ENCODE data around the gene BRD7. TPM values are rescaled to one million over a fixed set of nuclear protein-coding genes. Genes with fewer than 3 reads are reported as not detected.

Gene BRD7
- total and polyA plus RNA-seq, 2 donors (not counting 1 experiment from before 2014, with no cell fraction given): 29.8 to 64.5 TPM

DNA sequence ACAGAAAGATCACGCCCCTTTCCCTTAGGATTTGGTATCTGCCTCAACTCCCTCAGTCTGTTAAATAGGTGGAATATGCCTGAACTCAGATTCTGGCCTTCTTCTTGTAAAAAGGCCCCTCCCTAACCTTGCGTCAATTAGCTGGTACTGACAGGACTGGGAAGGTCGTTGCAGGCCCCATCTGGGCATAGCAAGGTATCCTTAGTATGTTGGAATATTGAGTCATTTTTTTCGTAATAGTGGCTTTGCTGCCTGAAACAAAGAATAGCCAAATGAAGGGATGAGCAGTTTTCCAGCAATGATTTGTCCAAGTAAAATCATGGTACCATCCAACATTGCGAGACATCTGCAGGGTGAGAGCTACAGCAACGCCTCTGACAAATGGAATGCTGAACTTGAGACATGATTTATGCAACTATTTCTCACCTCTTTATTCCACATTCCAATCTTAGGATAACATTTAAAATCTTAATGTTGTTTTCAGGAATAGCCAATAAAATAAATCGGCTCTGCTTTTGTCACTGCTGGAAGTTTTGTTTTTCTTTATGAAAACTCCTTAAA lies 39.3 kb upstream of the BRD7 start:
- DNase-seq (no peak), ATAC-seq (ENCODE audit: low read depth) (no peak)
- H4K20me1 ChIP-seq (ENCODE audit: control insufficient read depth, insufficient read depth, low read length, poor library complexity, severe bottlenecking): no peaks in the 10 kb centered on the region
- no peak overlapping the region for H3K9ac ChIP-seq (ENCODE audit: low read length)
- H3K4me1 ChIP-seq (ENCODE audit: control insufficient read depth in 2 of 2, insufficient read depth in 2 of 2, low read length in 2 of 2): no peaks in the 10 kb centered on the region
- H3K4me2 ChIP-seq (replicated peaks; ENCODE audit: low read depth, low read length, poor library complexity, severe bottlenecking): no peak overlapping the region
- no peak overlapping the region for H3K27ac ChIP-seq (ENCODE audit: low read length in 2 of 2)
- H2AFZ ChIP-seq (ENCODE audit: insufficient read depth, low read depth, low read length, poor library complexity, severe bottlenecking): no peak overlapping the region
- peaks cover 3% of the 10 kb centered on the region for H3K9me3 Mint-ChIP-seq (ENCODE audit: insufficient read depth)
- H3K27ac Mint-ChIP-seq: no peak overlapping the region
- H3K36me3 ChIP-seq (replicated peaks in 1 of 2; ENCODE audit: control extremely low read depth in 1 of 2, control insufficient read depth in 1 of 2, extremely low read depth in 1 of 2, insufficient read depth in 2 of 2, low read length in 1 of 2): no peaks in the 10 kb centered on the region
- H3K4me3 Mint-ChIP-seq: no peak overlapping the region
- peaks cover 7% of the 10 kb centered on the region for H3K27me3 Mint-ChIP-seq
- CTCF ChIA-PET: no interaction called here
- no peak overlapping the region for H3K4me3 ChIP-seq (ENCODE audit: control extremely low read depth in 1 of 5, extremely low read depth in 1 of 5, insufficient read depth in 1 of 5, low read depth in 2 of 5, low read length in 4 of 5)
- no peaks in the 10 kb centered on the region for H3K79me2 ChIP-seq (ENCODE audit: control insufficient read depth, insufficient read depth, low read length)
- POLR2A ChIA-PET: no interaction called here
- 89% methylated on average over 5 of the region's 7 CpGs for WGBS (ENCODE audit: insufficient coverage)
- no peaks in the 10 kb centered on the region for H3K4me1 Mint-ChIP-seq
- peaks cover 0 to 4% (median 0%) of the 10 kb centered on the region in 3 donors for H3K9me3 ChIP-seq (ENCODE audit: control extremely low read depth in 1 of 3, control insufficient read depth in 2 of 3, insufficient read depth in 1 of 3, low read length in 2 of 3)
- peaks cover 0 to 4% (median under 1%) of the 10 kb centered on the region in 4 experiments for H3K27me3 ChIP-seq (replicated peaks in 1 of 4; ENCODE audit: control extremely low read depth in 1 of 4, control insufficient read depth in 3 of 4, insufficient read depth in 4 of 4, low read length in 3 of 4)
- TF ChIP-seq, protein P1, sequence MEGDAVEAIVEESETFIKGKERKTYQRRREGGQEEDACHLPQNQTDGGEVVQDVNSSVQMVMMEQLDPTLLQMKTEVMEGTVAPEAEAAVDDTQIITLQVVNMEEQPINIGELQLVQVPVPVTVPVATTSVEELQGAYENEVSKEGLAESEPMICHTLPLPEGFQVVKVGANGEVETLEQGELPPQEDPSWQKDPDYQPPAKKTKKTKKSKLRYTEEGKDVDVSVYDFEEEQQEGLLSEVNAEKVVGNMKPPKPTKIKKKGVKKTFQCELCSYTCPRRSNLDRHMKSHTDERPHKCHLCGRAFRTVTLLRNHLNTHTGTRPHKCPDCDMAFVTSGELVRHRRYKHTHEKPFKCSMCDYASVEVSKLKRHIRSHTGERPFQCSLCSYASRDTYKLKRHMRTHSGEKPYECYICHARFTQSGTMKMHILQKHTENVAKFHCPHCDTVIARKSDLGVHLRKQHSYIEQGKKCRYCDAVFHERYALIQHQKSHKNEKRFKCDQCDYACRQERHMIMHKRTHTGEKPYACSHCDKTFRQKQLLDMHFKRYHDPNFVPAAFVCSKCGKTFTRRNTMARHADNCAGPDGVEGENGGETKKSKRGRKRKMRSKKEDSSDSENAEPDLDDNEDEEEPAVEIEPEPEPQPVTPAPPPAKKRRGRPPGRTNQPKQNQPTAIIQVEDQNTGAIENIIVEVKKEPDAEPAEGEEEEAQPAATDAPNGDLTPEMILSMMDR (IDR thresholded peaks at IDR 0.05): no peak
- no peak for TF ChIP-seq EZH2 (IDR thresholded peaks at IDR 0.05; ENCODE audit: borderline replicate concordance, insufficient read depth, low read depth, low read length, poor library complexity, severe bottlenecking)
- intact Hi-C loops (cut with micrococcal nuclease): no loop called here

DNA sequence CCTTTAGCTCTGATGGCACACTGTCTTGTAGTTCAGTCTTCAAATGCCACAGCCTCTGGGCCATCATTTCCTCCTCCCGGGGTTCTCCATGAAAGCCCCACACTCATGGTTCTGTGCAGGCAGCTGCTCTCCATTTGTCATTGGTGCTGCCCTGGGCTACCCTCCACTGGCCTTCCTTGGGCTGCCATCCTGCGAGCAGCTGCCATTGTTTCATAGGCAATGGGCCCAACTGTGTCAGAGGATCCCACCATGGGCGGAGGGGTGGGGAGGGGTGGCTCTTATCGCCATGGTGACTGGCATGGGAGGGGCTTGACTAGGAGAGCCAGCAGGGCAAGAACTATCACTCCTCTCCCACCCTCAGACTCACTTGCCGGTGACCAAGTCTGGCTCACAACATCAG lies 38.6 kb upstream of the BRD7 start:
- TF ChIP-seq, protein P1 (IDR thresholded peaks at IDR 0.05): no peak
- TF ChIP-seq EZH2 (IDR thresholded peaks at IDR 0.05; ENCODE audit: borderline replicate concordance, insufficient read depth, low read depth, low read length, poor library complexity, severe bottlenecking): no peak
- H3K4me1 ChIP-seq (ENCODE audit: control insufficient read depth in 2 of 2, insufficient read depth in 2 of 2, low read length in 2 of 2): no peaks in the 10 kb centered on the region
- peaks cover 3% of the 10 kb centered on the region for H3K9me3 Mint-ChIP-seq (ENCODE audit: insufficient read depth)
- H3K4me1 Mint-ChIP-seq: no peaks in the 10 kb centered on the region
- 100% methylated on average over 1 of the region's 5 CpGs for WGBS (ENCODE audit: insufficient coverage)
- H3K27ac Mint-ChIP-seq: no peak overlapping the region
- DNase-seq (no peak), ATAC-seq (ENCODE audit: low read depth) (no peak)
- CTCF ChIA-PET: no interaction called here
- POLR2A ChIA-PET: no interaction called here
- no peak overlapping the region for H2AFZ ChIP-seq (ENCODE audit: insufficient read depth, low read depth, low read length, poor library complexity, severe bottlenecking)
- H3K27ac ChIP-seq (ENCODE audit: low read length in 2 of 2): no peak overlapping the region
- intact Hi-C loops (cut with micrococcal nuclease): no loop called here
- no peak overlapping the region for H3K4me2 ChIP-seq (replicated peaks; ENCODE audit: low read depth, low read length, poor library complexity, severe bottlenecking)
- peaks cover 7% of the 10 kb centered on the region for H3K27me3 Mint-ChIP-seq
- H3K27me3 ChIP-seq (replicated peaks in 1 of 4; ENCODE audit: control extremely low read depth in 1 of 4, control insufficient read depth in 3 of 4, insufficient read depth in 4 of 4, low read length in 3 of 4): peaks cover 0 to 4% (median under 1%) of the 10 kb centered on the region in 4 experiments
- peaks cover 0 to 3% (median 0%) of the 10 kb centered on the region in 3 donors for H3K9me3 ChIP-seq (ENCODE audit: control extremely low read depth in 1 of 3, control insufficient read depth in 2 of 3, insufficient read depth in 1 of 3, low read length in 2 of 3)
- no peaks in the 10 kb centered on the region for H4K20me1 ChIP-seq (ENCODE audit: control insufficient read depth, insufficient read depth, low read length, poor library complexity, severe bottlenecking)
- H3K4me3 ChIP-seq (ENCODE audit: control extremely low read depth in 1 of 5, extremely low read depth in 1 of 5, insufficient read depth in 1 of 5, low read depth in 2 of 5, low read length in 4 of 5): no peak overlapping the region
- H3K36me3 ChIP-seq (replicated peaks in 1 of 2; ENCODE audit: control extremely low read depth in 1 of 2, control insufficient read depth in 1 of 2, extremely low read depth in 1 of 2, insufficient read depth in 2 of 2, low read length in 1 of 2): no peaks in the 10 kb centered on the region
- H3K9ac ChIP-seq (ENCODE audit: low read length): no peak overlapping the region
- H3K79me2 ChIP-seq (ENCODE audit: control insufficient read depth, insufficient read depth, low read length): no peaks in the 10 kb centered on the region
- no peak overlapping the region for H3K4me3 Mint-ChIP-seq
